ENCODE measurements around the gene SKOR2. TPM values are rescaled to one million over a fixed set of nuclear protein-coding genes. Genes with fewer than 3 reads are reported as not detected.

The SKOR2 gene
- total RNA-seq, 4 donors from 2014 or later, result not detected

DNA sequence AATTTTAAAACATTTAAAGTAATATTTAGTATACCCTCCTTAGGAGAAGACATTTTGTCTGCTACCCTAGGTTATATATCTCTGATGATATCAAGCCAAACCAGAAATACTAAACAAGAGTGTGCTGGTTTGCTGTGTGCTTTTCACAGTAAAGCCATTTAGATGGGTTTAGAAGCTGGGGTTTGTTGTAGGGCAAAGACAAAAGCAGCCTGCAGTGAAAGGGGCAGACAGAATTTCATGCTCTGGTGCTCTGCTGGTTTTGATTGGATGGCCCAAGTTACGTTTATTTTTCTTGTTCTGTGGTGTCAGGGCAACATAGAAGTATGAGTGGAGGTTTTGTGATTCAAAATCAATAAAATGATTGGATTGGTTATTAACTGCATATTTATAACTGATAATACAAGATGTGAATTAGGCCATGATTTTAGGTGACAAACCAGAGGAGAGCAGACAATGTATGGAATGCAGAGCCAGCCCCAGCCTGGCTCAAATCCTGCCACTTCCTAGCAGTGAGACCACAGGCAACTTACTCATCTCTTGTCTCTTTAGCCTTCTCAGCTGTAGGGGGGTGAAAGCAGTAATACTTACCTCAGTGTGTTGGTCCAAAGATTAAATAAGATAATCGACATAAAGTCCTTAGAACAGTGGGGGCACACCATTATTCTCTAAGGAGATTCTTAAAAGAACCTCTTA is 44.4 kb downstream of the SKOR2 start:
- TF ChIP-seq, protein P1, sequence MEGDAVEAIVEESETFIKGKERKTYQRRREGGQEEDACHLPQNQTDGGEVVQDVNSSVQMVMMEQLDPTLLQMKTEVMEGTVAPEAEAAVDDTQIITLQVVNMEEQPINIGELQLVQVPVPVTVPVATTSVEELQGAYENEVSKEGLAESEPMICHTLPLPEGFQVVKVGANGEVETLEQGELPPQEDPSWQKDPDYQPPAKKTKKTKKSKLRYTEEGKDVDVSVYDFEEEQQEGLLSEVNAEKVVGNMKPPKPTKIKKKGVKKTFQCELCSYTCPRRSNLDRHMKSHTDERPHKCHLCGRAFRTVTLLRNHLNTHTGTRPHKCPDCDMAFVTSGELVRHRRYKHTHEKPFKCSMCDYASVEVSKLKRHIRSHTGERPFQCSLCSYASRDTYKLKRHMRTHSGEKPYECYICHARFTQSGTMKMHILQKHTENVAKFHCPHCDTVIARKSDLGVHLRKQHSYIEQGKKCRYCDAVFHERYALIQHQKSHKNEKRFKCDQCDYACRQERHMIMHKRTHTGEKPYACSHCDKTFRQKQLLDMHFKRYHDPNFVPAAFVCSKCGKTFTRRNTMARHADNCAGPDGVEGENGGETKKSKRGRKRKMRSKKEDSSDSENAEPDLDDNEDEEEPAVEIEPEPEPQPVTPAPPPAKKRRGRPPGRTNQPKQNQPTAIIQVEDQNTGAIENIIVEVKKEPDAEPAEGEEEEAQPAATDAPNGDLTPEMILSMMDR (IDR thresholded peaks at IDR 0.05; ENCODE audit: low read depth), result no peak

DNA sequence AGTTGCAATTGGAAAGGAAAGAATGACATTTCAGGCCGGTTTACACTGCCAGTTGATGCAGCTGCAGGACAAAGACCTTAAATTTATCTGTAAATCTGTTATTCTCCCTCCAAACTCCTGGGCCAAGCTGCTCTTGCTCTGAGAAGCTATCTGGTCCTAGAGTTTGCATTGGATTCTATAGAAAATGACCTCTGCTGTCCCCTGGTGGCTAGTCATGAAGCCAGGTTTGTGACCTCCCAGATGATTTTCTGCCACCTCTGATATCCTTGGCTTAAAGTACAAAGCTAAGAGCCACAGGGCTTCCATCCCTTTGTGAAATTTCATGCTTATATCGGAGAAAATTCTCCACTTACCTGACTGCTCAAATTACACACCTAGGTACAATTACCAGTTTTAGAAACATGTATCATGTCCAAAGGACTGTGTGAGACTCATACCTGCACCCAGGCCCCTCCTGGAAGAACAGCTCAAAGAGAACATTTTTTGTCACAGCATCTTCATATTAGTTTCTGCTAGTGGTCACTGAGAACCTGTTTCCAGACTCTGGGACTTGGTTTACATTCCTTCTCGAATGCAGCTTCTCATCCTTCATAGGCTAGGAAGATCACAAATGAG is 46.4 kb downstream of the SKOR2 start:
- TF ChIP-seq, protein P1 (IDR thresholded peaks at IDR 0.05; ENCODE audit: low read depth), result no peak

DNA sequence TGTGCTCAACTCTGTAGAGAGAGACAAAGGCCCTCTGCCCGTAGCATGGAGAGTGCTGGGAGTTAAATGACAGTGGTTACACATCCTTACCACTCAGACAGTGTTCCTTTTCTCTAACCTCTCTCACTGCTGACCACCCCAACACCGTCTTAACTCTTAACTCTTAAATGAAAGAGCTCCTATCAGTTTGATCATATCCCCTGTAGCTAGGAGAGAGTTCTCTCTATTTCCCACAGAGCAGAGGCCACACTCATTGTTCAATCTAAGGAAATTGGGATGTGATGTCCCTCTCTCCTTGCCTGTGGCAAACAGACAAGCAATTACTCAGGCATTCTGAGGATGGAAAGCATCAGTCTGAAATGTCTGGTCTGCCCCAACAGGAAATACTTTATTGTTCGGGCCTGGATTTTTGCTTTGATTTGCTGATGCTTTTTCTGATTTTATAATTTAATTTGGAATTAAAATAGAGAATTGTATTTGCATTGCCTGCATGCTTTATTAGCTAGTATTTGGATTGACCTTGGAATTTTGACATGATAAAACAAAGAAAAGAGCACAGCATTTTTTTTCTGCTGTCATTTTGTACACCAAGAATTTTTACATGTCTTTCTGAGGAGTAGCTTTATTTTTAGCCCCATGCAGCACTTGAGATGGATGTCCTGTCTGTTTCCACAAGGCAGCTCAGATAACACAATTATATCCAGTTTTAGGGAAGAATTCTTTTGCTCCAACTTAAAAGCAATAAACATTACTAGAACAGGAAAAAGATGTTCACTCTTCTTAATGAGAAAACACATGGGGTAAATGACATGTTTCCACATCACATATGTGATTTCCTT is 47.6 kb downstream of the SKOR2 start:
- TF ChIP-seq, protein P1 (IDR thresholded peaks at IDR 0.05; ENCODE audit: low read depth), result no peak

DNA sequence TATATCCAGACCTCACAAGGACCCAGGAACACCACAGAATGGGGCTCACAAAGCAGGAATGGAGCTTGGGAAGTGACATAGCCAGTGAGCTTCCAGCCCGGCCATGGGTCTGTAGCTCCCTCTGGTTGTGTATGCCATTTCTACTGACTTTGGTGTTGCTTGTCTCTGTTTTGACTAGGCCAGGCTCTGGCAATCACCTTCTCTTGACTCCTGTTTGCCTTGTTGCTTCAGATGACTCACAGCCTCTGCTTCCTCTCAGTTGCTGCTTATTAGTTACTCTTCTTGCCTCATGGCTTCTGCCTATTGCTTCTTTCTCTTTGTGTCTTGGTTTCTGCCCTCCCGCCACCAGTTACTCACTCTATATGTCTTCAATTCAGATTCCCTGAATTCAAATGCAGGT is 59.5 kb downstream of the SKOR2 start:
- TF ChIP-seq, protein P1 (IDR thresholded peaks at IDR 0.05; ENCODE audit: low read depth), result no peak

DNA sequence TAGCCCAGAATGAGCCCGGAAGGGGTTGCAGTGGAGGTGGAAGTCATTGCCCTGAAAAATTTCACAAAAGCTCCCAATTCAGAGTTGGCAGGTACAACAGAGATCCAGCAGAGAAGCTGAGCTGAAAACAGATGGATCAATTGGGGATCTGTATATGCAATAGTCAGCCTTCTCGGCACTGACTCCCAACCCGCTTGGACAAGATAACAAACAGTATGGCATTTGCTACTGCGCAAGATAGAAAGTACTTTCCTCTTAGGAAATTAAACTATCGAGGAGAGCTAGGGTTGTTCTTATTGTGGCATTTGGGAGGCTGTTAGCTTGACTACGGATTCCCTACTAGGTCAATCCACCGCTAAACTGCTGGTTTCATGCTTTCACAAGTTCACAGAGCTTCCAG is 63.7 kb downstream of the SKOR2 start:
- TF ChIP-seq, protein P1 (IDR thresholded peaks at IDR 0.05; ENCODE audit: low read depth), result no peak

DNA sequence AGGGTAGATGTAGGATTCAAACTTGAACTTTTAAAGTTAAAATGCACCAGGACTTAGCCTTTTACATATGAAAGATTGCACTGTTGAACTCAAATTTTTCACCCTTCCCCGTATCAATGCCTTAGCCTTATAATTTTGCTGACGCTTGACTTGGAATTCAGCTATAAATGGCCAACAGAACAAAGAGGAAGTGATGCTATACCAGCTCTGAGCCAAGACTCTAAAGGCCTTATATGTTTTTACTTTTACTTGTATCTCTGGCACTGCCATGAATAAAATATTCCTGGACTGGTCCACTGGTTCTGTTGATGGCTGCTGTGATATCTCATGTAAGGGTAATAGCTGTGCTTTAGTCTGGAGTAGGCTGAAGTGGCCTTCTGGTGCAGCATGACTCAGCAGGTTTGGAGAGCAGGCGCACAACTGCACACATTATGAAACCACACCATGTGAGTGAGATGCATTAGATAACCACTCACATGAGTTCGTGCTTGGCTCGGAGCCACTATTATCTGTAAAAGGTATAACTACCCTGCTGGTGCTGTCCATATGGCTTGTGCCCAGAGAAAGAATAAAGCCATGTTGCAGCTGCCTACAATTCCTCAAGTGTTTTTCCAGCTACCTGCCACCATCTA is 66.9 kb downstream of the SKOR2 start:
- TF ChIP-seq, protein P1 (IDR thresholded peaks at IDR 0.05; ENCODE audit: low read depth), result no peak

All from subcutaneous adipose tissue (tissue), 4 donors.